Activated naive CD4-positive, alpha-beta T cell treated with anti-CD3 and anti-CD28 coated beads for 36 hours (primary cell): ENCODE data around the gene MSH5. TPM values are rescaled to one million over a fixed set of nuclear protein-coding genes. Genes with fewer than 3 reads are reported as not detected.

Experiments
- CTCF ChIA-PET: fragments of 350-600 bp; sonication (Branson Sonifier 250); formaldehyde crosslinking; loops from one replicate; lab custom pipeline; 2021; ENCODE audit warnings: antibody characterized with exemption; lab: Charles Lee
- DNase-seq: peaks from one replicate; pipeline ENCODE4 v3.0.0-alpha.2; 2020
- H3K27ac Mint-ChIP-seq: one replicate; pipeline ENCODE4 v1.8.0; 2021; ENCODE audit warnings: mild to moderate bottlenecking, mixed read lengths
- H3K27me3 Mint-ChIP-seq: one replicate; pipeline ENCODE4 v1.8.0; 2021; ENCODE audit warnings: low read depth, mixed read lengths
- H3K36me3 Mint-ChIP-seq: one replicate; pipeline ENCODE4 v1.8.0; 2021; ENCODE audit warnings: low read depth, mixed read lengths
- H3K4me1 Mint-ChIP-seq: one replicate; pipeline ENCODE4 v1.8.0; 2021; ENCODE audit warnings: low read depth, mixed read lengths
- H3K4me3 Mint-ChIP-seq: one replicate; pipeline ENCODE4 v1.8.0; 2021; ENCODE audit warnings: mild to moderate bottlenecking, moderate library complexity, mixed read lengths
- H3K9me3 Mint-ChIP-seq: one replicate; pipeline ENCODE4 v1.8.0; 2021; ENCODE audit warnings: mixed read lengths
- intact Hi-C: fragments of 100-400 bp; cut with micrococcal nuclease; formaldehyde crosslinking; loops from one replicate; pipeline ENCODE4 v1.15.1; 2023
- total RNA-seq, 2 experiments: library from RNA; stranded (reverse); gene quantifications; one replicate each; pipeline ENCODE4 v1.2.3, GENCODE V29; 2021

Gene MSH5
- total RNA-seq, 2 experiments from 2014 or later = 101 to 105 TPM

DNA sequence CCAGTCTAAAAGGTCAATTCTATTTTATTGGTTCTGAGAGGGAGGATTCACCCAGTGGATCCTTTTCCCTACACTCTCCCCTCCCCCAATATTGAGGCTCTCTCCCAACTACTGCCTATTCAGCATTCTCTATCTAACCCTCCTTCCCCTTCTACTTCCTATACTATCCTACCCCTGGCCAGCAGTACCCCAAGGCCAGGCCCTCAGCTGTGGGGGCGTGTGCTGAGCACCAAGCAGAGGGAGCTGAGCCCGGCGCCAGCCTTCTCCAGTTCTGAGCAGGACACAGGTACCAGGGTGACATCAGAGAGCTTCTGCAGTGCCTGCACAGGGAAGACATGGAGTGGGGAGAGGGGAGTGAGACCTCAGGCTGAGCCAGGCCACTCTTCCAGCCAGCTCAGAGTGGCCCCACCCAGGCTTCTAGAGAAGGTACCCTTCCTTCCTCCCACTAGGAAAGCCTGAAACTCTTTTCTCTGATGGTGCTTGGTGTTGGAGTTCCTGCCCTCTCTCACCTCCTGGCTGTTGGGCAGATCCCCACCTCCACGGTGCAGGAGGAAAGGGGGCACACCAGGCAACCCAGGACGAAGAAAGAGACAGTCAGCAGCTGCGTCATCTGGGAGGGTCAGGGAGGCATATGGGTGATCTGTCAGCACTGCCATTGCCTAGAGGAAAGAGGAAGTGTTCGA is 12.6 kb upstream of the MSH5 start:
- Mint-ChIP-seq H3K27me3 (no peaks in the 10 kb centered on the region), H3K36me3 (peaks cover 9% of the 10 kb centered on the region), H3K27ac (peak overlapping the region; percentile 55), H3K9me3 (no peaks in the 10 kb centered on the region), H3K4me1 (peaks cover 46% of the 10 kb centered on the region), H3K4me3 (no peak overlapping the region)
- intact Hi-C loops = no loop called here
- CTCF ChIA-PET = interaction anchor here (0.6 to 3.4 kb wide), 7 partner anchors 10 to 196 kb away, joined by 3 to 22 read pairs (median 3); partner anchors contain the start of genes ABHD16A and CLIC1
- peak; percentile 57 for DNase-seq

DNA sequence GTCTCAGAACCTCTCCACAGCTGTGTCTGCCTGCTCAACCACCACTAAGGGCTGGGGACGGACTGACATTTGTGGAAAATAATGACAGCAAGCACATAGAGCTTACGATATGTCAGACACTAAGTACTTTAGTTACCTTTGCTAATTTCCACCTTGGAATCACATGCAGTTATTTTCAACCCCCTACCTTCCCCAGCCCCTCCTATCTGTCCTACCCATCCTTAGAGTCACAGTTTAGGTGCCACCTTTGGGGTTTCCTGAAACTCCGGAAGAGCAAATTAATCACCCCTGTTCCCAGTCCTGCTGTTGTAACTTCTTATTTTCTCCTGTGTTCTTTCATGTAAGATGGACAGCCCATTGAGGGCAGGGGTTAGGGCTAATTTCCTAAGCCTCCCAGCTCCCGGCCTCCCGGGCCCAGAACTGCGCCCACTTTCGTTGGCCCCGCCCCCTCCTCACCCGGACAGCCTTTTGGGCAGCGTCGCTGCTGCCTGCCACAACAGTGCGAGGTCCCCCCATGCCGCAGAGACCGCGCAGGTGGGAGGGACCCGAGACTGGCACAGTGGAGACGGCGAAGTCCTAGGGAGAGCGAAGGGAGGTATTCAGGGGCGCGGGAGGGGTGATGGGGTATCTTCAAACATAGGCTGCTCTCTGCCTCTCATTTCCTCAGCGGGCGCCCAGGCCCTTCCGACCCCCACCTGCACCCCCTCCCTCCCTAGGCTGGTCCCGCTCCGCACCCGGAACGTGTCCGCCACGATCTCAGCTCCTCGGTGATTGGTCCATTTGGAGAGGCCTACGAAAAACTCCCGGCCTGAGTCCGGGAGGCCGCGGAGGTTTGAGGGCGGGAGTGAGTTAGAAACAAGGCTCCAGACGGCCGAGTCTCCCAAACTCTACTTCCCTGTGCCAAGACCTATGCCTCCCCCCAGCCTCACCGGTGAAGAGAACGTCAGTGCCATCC is 11.8 kb upstream of the MSH5 start:
- Mint-ChIP-seq H3K27ac (peak overlapping the region; percentile 55), H3K4me3 (no peak overlapping the region), H3K9me3 (no peaks in the 10 kb centered on the region), H3K4me1 (peaks cover 46% of the 10 kb centered on the region), H3K36me3 (peaks cover 10% of the 10 kb centered on the region), H3K27me3 (no peaks in the 10 kb centered on the region)
- intact Hi-C loops = loop anchor here (2.0 kb wide), 1 partner anchor 67 kb away; the partner anchor contains the start of gene VARS1
- no peak for DNase-seq
- CTCF ChIA-PET = interaction anchor here (0.6 to 3.4 kb wide), 9 partner anchors 9 to 195 kb away, joined by 3 to 22 read pairs (median 3); partner anchors contain the start of genes ABHD16A and CLIC1

DNA sequence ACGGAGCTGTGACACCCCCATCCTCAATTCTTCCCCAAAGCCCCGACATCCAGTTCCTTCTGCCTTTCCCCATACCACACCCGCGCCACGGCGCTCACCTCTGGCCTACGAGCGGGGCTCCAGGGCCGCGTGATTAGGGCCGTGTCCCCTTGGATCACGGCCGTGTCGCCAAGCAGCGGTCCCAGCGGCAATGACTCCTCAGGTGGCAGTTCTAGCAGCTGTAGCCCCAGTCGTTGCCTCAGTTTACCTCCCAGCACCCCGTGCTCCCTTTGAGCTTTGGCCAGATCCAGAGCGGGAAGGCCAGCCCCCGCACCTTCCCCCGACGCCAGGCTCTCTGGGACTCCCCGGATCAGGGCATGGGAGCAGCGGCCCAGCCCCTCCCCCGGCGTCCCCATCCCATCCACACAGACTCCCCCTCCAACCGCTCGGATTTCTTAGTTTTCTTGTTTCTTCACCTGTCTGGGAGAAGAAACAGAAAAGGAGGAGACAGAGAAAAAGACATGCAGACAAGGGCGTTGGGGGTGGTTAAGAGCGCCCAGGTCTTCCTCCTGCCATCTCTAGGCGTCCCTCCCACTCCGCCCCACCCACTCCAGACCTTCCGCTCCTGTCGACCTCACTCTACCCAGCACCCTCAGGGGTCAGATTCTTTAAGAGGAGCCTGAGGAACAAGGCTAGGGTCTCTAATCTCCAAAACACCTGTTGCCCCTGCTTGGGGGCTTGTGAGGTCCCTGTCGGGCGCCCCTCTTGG is 10.9 kb upstream of the MSH5 start, which contains the start of gene DDAH2:
Gene DDAH2 (minus strand): TSS at position 533 of the 748 bp plus-strand sequence. CDS start 138 bp downstream, at position 395.
- H3K4me1 Mint-ChIP-seq = peaks cover 54% of the 10 kb centered on the region
- peak within 1 kb of the TSS; percentile 79 for H3K4me3 Mint-ChIP-seq
- DNase-seq = no peak
- no peaks in the 10 kb centered on the region for H3K9me3 Mint-ChIP-seq
- peak within 1 kb of the TSS; percentile 72 for H3K27ac Mint-ChIP-seq
- CTCF ChIA-PET = interaction anchor here (0.8 to 3.4 kb wide), 12 partner anchors 9 to 102 kb away, joined by 3 to 22 read pairs (median 4); partner anchors contain the start of genes CLIC1, LSM2, LY6G6D and MSH5
- H3K27me3 Mint-ChIP-seq = no peaks in the 10 kb centered on the region
- intact Hi-C loops = loop anchor here (1.0 to 2.0 kb wide), 4 partner anchors 9 to 101 kb away; partner anchors contain the start of gene VARS1
- H3K36me3 Mint-ChIP-seq = peaks cover 20% of the 10 kb centered on the region

DNA sequence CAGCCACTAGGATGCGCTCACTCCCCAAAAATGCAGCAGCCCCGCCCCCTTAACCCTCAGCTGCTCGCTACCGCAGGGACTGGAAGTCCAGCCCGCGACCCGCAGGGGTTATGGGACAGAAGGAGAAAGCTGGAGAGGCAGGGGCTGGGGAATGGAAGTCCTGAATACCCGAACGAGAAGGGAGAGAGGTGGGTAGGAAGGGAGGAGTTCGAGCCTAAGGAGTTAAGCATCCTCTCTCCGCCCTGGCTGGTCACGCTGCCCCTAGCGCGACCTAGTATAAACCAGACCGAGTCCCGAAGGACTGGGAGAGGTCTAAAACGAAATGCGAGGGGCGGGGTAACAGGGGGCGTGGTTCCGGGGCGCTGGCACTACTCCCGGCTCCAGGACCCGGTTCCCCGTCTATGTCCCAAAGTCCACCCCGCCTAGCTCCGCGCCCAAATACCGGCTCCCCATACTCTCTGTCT is 10.3 kb upstream of the MSH5 start:
- H3K4me3 Mint-ChIP-seq = peak overlapping the region; percentile 79
- H3K9me3 Mint-ChIP-seq = no peaks in the 10 kb centered on the region
- no peaks in the 10 kb centered on the region for H3K27me3 Mint-ChIP-seq
- peak; percentile 81 for DNase-seq
- H3K27ac Mint-ChIP-seq = peak overlapping the region; percentile 72
- peaks cover 59% of the 10 kb centered on the region for H3K4me1 Mint-ChIP-seq
- CTCF ChIA-PET = interaction anchor here (0.7 to 3.4 kb wide), 14 partner anchors 8 to 223 kb away, joined by 3 to 22 read pairs (median 4); partner anchors contain the start of genes CLIC1, GPANK1, LSM2 and LY6G6D
- intact Hi-C loops = loop anchor here (1.0 to 2.0 kb wide), 4 partner anchors 9 to 101 kb away; partner anchors contain the start of gene VARS1
- H3K36me3 Mint-ChIP-seq = peaks cover 25% of the 10 kb centered on the region

DNA sequence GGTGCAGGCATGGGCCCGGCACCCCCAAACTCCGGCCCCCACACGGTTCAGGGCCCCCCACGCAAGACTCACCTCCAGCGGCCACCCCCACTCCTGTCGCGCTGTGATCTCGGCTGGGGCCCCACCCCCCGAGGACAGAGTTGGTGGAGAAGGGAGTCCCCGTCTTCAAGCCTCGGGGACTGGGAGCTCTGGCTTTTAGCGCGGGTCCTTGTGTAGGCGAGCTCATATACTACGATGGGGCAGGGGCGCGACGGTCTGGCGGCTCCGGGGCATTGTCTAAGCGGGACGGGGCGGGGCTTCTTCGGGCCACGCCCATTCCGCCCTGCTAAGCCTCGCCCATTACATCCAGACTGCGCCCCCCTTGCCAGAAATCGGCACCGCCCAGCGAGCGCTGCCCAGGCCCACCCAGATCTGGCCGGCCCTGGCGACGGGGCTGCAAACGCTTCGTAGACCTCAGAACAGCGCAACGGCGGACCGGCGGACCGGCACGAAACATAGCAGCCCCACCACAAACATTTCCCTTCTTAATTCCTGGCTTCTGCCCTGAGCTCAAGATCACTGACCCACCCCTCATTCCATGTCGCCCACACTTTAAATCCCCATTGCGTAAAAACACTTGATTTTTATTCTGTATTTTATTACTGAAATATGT is 9.7 kb upstream of the MSH5 start:
- peak; percentile 60 for DNase-seq
- H3K4me3 Mint-ChIP-seq = peak overlapping the region; percentile 79
- peaks cover 60% of the 10 kb centered on the region for H3K4me1 Mint-ChIP-seq
- intact Hi-C loops = loop anchor here (1.0 to 2.0 kb wide), 4 partner anchors 8 to 100 kb away; partner anchors contain the start of gene VARS1
- H3K27ac Mint-ChIP-seq = peak overlapping the region; percentile 50
- CTCF ChIA-PET = interaction anchor here (0.7 to 3.4 kb wide), 14 partner anchors 7 to 222 kb away, joined by 3 to 22 read pairs (median 4); partner anchors contain the start of genes CLIC1, GPANK1, LSM2 and LY6G6D
- no peaks in the 10 kb centered on the region for H3K27me3 Mint-ChIP-seq
- no peaks in the 10 kb centered on the region for H3K9me3 Mint-ChIP-seq
- peaks cover 30% of the 10 kb centered on the region for H3K36me3 Mint-ChIP-seq

DNA sequence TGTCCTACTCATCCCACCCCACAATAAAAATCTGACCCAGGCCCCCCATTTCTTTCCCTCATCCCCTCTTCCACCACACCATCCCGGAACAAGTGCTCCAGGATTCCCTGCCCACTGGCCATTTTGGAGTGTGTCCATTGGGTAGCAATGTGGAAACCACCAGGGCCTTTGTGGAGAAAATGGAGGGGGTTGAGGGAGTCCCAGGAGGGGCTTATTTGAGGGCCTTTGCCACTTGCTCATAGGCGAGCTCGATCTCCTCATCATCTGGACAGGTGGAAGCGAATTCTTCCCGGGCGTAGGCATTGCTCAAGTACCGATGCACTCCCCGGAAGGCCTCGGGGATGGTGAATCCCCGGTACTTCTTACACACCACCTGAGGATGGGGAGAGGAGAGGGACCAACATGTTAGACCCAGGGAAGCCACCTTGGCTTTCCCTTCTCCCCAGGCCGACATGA is 9.1 kb upstream of the MSH5 start:
- CTCF ChIA-PET = interaction anchor here (0.7 to 2.9 kb wide), 9 partner anchors 10 to 222 kb away, joined by 3 to 12 read pairs (median 4); partner anchors contain the start of genes LSM2, LY6G6D and MSH5
- H3K4me3 Mint-ChIP-seq = peak overlapping the region; percentile 79
- intact Hi-C loops = no loop called here
- peak overlapping the region; percentile 50 for H3K27ac Mint-ChIP-seq
- H3K36me3 Mint-ChIP-seq = peaks cover 33% of the 10 kb centered on the region
- H3K27me3 Mint-ChIP-seq = no peaks in the 10 kb centered on the region
- H3K9me3 Mint-ChIP-seq = no peaks in the 10 kb centered on the region
- DNase-seq = no peak
- H3K4me1 Mint-ChIP-seq = peaks cover 58% of the 10 kb centered on the region

DNA sequence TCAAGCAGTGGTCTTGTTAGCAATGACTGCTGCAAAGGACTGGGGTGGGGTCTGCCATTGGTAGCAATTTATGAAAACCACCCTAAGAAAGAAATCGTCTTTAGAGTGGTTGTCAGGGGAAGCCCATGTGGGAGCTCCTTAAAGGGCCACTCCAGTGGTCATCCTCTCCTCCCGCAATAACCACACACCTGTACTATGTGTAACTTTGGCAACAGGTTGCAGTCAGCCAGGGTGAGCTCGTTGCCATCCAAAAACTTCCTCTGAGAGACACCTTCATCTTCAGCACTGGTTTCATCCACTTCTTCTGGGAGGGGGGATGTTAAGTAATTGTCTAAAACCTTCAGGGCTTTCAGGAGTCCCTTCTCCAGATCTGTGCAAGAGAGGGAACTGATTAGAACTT is 7.8 kb upstream of the MSH5 start:
- intact Hi-C loops = no loop called here
- no peaks in the 10 kb centered on the region for H3K27me3 Mint-ChIP-seq
- no peaks in the 10 kb centered on the region for H3K9me3 Mint-ChIP-seq
- peaks cover 37% of the 10 kb centered on the region for H3K36me3 Mint-ChIP-seq
- peaks cover 51% of the 10 kb centered on the region for H3K4me1 Mint-ChIP-seq
- DNase-seq = no peak
- peak overlapping the region; percentile 1 for H3K27ac Mint-ChIP-seq
- no peak overlapping the region for H3K4me3 Mint-ChIP-seq
- CTCF ChIA-PET = interaction anchor here (1.0 to 2.9 kb wide), 2 partner anchors 17 to 38 kb away, joined by 4 to 12 read pairs; partner anchors contain the start of gene LY6G6D

DNA sequence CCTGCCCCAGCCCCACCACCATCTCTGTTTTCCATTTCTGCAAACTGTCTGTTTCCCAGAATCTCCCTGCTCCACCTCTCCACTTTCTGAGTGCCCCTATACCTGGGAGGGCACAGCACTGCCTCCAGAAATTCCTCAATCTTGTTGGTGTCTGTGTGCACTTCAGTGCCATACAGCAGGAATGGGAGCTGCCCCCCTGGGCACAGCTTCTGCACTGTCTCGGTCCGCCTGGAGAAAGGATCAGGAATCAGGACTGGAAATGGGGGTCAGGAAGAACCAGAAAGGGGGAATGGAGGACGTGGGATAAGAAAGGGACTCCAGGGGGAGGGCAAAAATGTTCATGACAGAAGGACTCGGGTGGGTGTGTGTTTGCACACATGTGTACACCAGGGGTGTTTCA is 6.1 kb upstream of the MSH5 start:
- peak overlapping the region; percentile 93 for H3K27ac Mint-ChIP-seq
- CTCF ChIA-PET = interaction anchor here (0.7 to 1.5 kb wide), 2 partner anchors 36 to 112 kb away, joined by 3 to 5 read pairs; no protein-coding TSS in a partner anchor

DNA sequence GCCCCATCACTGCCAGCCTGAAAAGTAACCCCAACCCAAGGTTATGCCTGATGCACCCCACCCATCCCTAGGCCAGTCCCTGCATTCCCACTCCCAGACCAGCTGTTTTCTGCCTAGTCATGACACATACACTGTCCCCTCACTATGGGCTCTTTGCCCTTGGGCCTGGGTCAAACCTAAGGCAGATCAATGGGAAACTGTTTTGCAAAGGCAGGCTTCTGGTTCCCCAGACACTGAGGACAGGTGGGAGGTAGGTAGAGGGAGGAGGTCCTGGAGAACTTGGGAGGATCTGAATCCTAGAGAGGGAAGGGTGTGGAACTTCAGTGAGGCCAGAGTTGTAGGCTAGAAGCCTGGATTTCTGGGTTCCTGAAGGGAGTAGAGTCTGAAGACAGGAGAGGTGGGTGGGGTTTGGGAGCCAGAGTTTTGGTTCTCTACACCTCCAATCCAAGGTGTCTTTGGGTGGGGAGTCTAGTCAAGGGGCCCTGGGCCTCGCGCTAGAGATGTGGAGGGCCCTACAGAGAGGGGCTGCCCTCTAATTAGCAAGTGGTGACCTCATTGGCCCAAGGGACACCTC is 5.5 kb upstream of the MSH5 start:
- CTCF ChIA-PET = interaction anchor here (0.7 to 1.5 kb wide), 3 partner anchors 8 to 96 kb away, joined by 3 to 6 read pairs (median 5); no protein-coding TSS in a partner anchor
- DNase-seq = no peak
- H3K9me3 Mint-ChIP-seq = no peaks in the 10 kb centered on the region
- H3K4me3 Mint-ChIP-seq = peak overlapping the region; percentile 93
- peaks cover 34% of the 10 kb centered on the region for H3K36me3 Mint-ChIP-seq
- intact Hi-C loops = no loop called here
- H3K27ac Mint-ChIP-seq = peak overlapping the region; percentile 93
- peaks cover 55% of the 10 kb centered on the region for H3K4me1 Mint-ChIP-seq
- no peaks in the 10 kb centered on the region for H3K27me3 Mint-ChIP-seq

More for the DNA sequence above, 6.1 kb upstream of the MSH5 start:
- Mint-ChIP-seq H3K36me3 (peaks cover 34% of the 10 kb centered on the region), H3K4me3 (peak overlapping the region; percentile 48), H3K27me3 (no peaks in the 10 kb centered on the region), H3K4me1 (peaks cover 54% of the 10 kb centered on the region), H3K9me3 (no peaks in the 10 kb centered on the region)
- intact Hi-C loops = no loop called here
- no peak for DNase-seq

DNA sequence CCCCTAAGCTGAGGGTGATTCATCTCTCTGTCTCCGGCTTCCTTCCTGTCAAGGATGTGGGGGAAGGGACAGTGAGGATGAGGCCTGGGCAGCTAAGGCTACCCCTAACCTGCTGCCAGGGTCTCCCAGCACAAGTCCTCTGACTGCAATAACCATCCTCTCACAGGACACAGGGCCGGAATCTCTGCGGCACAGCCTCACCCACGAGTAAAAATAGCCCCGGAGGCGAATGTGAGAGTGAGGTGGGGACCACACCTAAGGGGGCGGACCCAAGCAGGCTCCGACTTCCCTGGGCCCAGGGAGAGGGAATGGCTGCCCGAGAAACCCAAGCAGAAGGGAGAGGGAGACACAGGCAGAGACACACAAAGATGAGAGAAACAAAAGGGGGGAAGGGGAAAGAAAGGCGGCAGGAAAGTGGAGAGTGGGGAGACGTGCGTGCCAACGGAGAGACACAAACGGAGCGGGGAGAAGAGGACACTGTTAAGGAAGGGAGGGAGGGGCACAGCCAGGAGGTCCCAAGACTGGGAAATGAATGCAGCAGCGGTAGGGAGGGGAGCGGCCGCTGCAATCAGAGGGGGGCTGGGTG is 4.9 kb upstream of the MSH5 start:
- intact Hi-C loops = loop anchor here (5.0 kb wide), 4 partner anchors 158 to 1107 kb away; partner anchors contain the start of genes EHMT2, GPSM3, PBX2 and PSMB8
- CTCF ChIA-PET = interaction anchor here (0.7 to 1.2 kb wide), 3 partner anchors 9 to 95 kb away, joined by 3 to 6 read pairs (median 3); no protein-coding TSS in a partner anchor
- peak; percentile 83 for DNase-seq
- peaks cover 36% of the 10 kb centered on the region for H3K36me3 Mint-ChIP-seq
- peak overlapping the region; percentile 93 for H3K27ac Mint-ChIP-seq
- H3K4me1 Mint-ChIP-seq = peaks cover 54% of the 10 kb centered on the region
- peak overlapping the region; percentile 93 for H3K4me3 Mint-ChIP-seq
- H3K27me3 Mint-ChIP-seq = no peaks in the 10 kb centered on the region
- no peaks in the 10 kb centered on the region for H3K9me3 Mint-ChIP-seq
